GM12875 (cell line): ENCODE results near the gene HLA-DPA1.

ENCODE experiments used
- H3K4me3 ChIP-seq: one replicate; pipeline ENCODE4 v1.5.1; 2011; ENCODE audit warnings: low read depth, low read length, control low read depth
- CTCF ChIP-seq: IDR thresholded peaks from 2 replicates; pipeline ENCODE4 v1.5.1; 2011; ENCODE audit warnings: low read depth, mild to moderate bottlenecking, control low read depth, inconsistent platforms, low read length, moderate library complexity, borderline replicate concordance; ENCODE audit not compliant: insufficient read depth

The HLA-DPA1 gene

GRCh38 chr6:33061987-33062386 lies 11.5 kb downstream of the HLA-DPA1 start:
- no peak for TF ChIP-seq CTCF

GRCh38 chr6:33057222-33058150 lies 16.0 kb downstream of the HLA-DPA1 start:
- no peak for TF ChIP-seq CTCF
- no peak overlapping the region for H3K4me3 ChIP-seq

More at GRCh38 chr6:33061987-33062386, 11.5 kb downstream of the HLA-DPA1 start:
- no peak overlapping the region for H3K4me3 ChIP-seq

GRCh38 chr6:33053230-33053629 lies 20.2 kb downstream of the HLA-DPA1 start:
- TF ChIP-seq CTCF = no peak
- no peak overlapping the region for H3K4me3 ChIP-seq

- no peak overlapping the region for H3K4me3 ChIP-seq
- TF ChIP-seq CTCF = no peak
These were observed 20.8 kb downstream of the HLA-DPA1 start for GRCh38 chr6:33052627-33053026.

GRCh38 chr6:33050014-33050810 lies 23.2 kb downstream of the HLA-DPA1 start:
- no peak overlapping the region for H3K4me3 ChIP-seq
- no peak for TF ChIP-seq CTCF

GRCh38 chr6:33049323-33050013 lies 24.0 kb downstream of the HLA-DPA1 start:
- peak; percentile 64 for TF ChIP-seq CTCF
- no peak overlapping the region for H3K4me3 ChIP-seq
